ENCODE results near the gene PRPSAP1.

DNA sequence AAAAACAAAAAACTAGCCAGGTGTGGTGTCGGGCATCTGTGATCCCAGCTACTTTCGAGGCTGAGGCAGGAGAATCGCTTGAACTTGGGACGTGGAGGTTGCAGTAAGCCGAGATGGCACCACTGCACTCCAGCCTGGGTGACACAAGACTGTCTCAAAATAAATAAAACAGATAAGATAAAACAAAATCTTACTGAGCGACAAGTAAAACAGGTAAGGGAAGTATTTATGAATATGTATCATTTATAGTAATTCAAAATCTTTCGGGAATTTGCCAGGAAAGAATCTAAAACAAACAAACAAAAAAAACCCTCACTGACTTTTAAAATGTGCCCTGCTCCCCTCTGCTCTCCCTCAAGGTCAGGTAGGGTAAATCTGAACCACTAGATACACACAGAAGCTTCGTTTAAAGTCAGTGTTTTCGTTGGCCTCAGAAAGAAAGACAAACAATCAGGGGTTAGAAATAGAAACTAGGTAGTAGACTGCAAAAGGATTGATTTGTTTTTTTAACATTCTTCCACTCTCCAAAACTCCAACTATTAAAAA is 2.1 kb downstream of the PRPSAP1 start:
- TF ChIP-seq, protein P1, sequence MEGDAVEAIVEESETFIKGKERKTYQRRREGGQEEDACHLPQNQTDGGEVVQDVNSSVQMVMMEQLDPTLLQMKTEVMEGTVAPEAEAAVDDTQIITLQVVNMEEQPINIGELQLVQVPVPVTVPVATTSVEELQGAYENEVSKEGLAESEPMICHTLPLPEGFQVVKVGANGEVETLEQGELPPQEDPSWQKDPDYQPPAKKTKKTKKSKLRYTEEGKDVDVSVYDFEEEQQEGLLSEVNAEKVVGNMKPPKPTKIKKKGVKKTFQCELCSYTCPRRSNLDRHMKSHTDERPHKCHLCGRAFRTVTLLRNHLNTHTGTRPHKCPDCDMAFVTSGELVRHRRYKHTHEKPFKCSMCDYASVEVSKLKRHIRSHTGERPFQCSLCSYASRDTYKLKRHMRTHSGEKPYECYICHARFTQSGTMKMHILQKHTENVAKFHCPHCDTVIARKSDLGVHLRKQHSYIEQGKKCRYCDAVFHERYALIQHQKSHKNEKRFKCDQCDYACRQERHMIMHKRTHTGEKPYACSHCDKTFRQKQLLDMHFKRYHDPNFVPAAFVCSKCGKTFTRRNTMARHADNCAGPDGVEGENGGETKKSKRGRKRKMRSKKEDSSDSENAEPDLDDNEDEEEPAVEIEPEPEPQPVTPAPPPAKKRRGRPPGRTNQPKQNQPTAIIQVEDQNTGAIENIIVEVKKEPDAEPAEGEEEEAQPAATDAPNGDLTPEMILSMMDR (conservative IDR thresholded peaks at IDR 0.05; ENCODE audit: low read depth, low read length): no peak
- no peak for TF ChIP-seq EZH2phosphoT487 (IDR thresholded peaks at IDR 0.05; ENCODE audit: borderline replicate concordance, low read length)

Data from PC-3 (cell line).